ENCODE results near the gene ARSK. TPM values are rescaled to one million over a fixed set of nuclear protein-coding genes. Genes with fewer than 3 reads are reported as not detected.

Gene ARSK
- polyA plus RNA-seq, 1 of the 3 experiments (the other 2 are of a cell fraction): 5.6 TPM

DNA sequence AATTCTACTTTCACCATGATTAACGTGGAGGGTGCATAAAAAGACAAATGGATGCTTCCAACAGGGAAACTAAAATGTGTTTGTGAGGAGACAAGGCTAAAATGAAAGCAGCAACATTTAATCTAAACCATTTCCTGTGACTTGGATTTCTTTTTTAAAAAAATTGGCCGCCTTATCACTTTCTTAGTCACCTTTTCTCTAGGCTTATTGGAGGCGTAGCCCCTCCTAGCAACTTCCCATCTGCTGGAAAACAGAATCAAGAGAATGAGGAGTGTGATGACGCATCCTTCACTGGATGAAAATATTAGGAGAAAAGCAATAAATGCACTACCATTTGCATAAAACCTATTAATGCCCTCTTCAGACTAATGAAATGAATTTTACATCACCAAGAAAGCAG, 64.2 kb downstream of the ARSK start:
- no peak overlapping the region for H3K9ac ChIP-seq
- peak overlapping the region; percentile 12; the same call in 1 of the 2 replicates for H2AFZ ChIP-seq (ENCODE audit: low read depth)
- no peak overlapping the region for H3K4me3 ChIP-seq (ENCODE audit: low read depth in 2 of 2, low read length in 1 of 2)
- no peak overlapping the region for H3K27ac ChIP-seq (ENCODE audit: low read depth in 2 of 2, low read length in 1 of 2)
- POLR2A ChIA-PET: no interaction called here
- no peaks in the 10 kb centered on the region for H3K9me2 ChIP-seq
- no peak overlapping the region for H3K4me2 ChIP-seq
- DNase-seq: no peak
- H3K4me1 ChIP-seq (ENCODE audit: control insufficient read depth in 1 of 2, insufficient read depth in 2 of 2, low read depth in 1 of 2, low read length in 1 of 2): peaks cover 0 to 3% of the 10 kb centered on the region in 2 experiments; a peak in 2 of 4 replicates
- H3F3A ChIP-seq (replicated peaks; ENCODE audit: insufficient read depth): no peaks in the 10 kb centered on the region
- CTCF ChIA-PET: no interaction called here
- no peaks in the 10 kb centered on the region for H3K27me3 ChIP-seq (ENCODE audit: insufficient read depth)
- 97% methylated on average over 4 of the region's 4 CpGs for WGBS (ENCODE audit: low lambda C conversion rate)
- TF ChIP-seq FOXJ3 (CRISPR knock-in tag; IDR thresholded peaks at IDR 0.05): no peak
- TF ChIP-seq RXRA (IDR thresholded peaks at IDR 0.05; ENCODE audit: borderline replicate concordance, low read depth): no peak
- no peak for TF ChIP-seq RCOR1 (IDR thresholded peaks at IDR 0.05; ENCODE audit: low read length)
- no peak for TF ChIP-seq FOSL2 (IDR thresholded peaks at IDR 0.05; ENCODE audit: borderline replicate concordance, low read depth)
- no peak for TF ChIP-seq NRF1 (IDR thresholded peaks at IDR 0.05; ENCODE audit: low read depth, low read length)
- no peak for TF ChIP-seq NFIC (IDR thresholded peaks at IDR 0.05; ENCODE audit: borderline replicate concordance)
- TF ChIP-seq SIN3A (IDR thresholded peaks at IDR 0.05; ENCODE audit: borderline replicate concordance, low read depth, low read length): no peak
- TF ChIP-seq, protein P1, sequence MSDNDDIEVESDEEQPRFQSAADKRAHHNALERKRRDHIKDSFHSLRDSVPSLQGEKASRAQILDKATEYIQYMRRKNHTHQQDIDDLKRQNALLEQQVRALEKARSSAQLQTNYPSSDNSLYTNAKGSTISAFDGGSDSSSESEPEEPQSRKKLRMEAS (IDR thresholded peaks at IDR 0.05; ENCODE audit: low read depth): no peak
- TF ChIP-seq, protein P2, sequence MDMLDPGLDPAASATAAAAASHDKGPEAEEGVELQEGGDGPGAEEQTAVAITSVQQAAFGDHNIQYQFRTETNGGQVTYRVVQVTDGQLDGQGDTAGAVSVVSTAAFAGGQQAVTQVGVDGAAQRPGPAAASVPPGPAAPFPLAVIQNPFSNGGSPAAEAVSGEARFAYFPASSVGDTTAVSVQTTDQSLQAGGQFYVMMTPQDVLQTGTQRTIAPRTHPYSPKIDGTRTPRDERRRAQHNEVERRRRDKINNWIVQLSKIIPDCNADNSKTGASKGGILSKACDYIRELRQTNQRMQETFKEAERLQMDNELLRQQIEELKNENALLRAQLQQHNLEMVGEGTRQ (IDR thresholded peaks at IDR 0.05; ENCODE audit: borderline replicate concordance, low read depth, low read length): no peak
- TF ChIP-seq, protein P3, sequence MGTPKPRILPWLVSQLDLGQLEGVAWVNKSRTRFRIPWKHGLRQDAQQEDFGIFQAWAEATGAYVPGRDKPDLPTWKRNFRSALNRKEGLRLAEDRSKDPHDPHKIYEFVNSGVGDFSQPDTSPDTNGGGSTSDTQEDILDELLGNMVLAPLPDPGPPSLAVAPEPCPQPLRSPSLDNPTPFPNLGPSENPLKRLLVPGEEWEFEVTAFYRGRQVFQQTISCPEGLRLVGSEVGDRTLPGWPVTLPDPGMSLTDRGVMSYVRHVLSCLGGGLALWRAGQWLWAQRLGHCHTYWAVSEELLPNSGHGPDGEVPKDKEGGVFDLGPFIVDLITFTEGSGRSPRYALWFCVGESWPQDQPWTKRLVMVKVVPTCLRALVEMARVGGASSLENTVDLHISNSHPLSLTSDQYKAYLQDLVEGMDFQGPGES (IDR thresholded peaks at IDR 0.05; ENCODE audit: low read depth, low read length): no peak
- no peak for TF ChIP-seq FOXM1 (IDR thresholded peaks at IDR 0.05; ENCODE audit: low read depth)
- TF ChIP-seq, protein P4, sequence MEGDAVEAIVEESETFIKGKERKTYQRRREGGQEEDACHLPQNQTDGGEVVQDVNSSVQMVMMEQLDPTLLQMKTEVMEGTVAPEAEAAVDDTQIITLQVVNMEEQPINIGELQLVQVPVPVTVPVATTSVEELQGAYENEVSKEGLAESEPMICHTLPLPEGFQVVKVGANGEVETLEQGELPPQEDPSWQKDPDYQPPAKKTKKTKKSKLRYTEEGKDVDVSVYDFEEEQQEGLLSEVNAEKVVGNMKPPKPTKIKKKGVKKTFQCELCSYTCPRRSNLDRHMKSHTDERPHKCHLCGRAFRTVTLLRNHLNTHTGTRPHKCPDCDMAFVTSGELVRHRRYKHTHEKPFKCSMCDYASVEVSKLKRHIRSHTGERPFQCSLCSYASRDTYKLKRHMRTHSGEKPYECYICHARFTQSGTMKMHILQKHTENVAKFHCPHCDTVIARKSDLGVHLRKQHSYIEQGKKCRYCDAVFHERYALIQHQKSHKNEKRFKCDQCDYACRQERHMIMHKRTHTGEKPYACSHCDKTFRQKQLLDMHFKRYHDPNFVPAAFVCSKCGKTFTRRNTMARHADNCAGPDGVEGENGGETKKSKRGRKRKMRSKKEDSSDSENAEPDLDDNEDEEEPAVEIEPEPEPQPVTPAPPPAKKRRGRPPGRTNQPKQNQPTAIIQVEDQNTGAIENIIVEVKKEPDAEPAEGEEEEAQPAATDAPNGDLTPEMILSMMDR (IDR thresholded peaks at IDR 0.05): no peak
- no peak for TF ChIP-seq EP300 (IDR thresholded peaks at IDR 0.05; ENCODE audit: borderline replicate concordance in 1 of 2, low read depth in 1 of 2, low read length in 1 of 2)
- TF ChIP-seq, protein P5, sequence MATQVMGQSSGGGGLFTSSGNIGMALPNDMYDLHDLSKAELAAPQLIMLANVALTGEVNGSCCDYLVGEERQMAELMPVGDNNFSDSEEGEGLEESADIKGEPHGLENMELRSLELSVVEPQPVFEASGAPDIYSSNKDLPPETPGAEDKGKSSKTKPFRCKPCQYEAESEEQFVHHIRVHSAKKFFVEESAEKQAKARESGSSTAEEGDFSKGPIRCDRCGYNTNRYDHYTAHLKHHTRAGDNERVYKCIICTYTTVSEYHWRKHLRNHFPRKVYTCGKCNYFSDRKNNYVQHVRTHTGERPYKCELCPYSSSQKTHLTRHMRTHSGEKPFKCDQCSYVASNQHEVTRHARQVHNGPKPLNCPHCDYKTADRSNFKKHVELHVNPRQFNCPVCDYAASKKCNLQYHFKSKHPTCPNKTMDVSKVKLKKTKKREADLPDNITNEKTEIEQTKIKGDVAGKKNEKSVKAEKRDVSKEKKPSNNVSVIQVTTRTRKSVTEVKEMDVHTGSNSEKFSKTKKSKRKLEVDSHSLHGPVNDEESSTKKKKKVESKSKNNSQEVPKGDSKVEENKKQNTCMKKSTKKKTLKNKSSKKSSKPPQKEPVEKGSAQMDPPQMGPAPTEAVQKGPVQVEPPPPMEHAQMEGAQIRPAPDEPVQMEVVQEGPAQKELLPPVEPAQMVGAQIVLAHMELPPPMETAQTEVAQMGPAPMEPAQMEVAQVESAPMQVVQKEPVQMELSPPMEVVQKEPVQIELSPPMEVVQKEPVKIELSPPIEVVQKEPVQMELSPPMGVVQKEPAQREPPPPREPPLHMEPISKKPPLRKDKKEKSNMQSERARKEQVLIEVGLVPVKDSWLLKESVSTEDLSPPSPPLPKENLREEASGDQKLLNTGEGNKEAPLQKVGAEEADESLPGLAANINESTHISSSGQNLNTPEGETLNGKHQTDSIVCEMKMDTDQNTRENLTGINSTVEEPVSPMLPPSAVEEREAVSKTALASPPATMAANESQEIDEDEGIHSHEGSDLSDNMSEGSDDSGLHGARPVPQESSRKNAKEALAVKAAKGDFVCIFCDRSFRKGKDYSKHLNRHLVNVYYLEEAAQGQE (IDR thresholded peaks at IDR 0.05; ENCODE audit: low read depth, low read length): no peak
- no peak for TF ChIP-seq TEAD4 (IDR thresholded peaks at IDR 0.05; ENCODE audit: borderline replicate concordance, insufficient read depth)
- TF ChIP-seq RFX5 (IDR thresholded peaks at IDR 0.05; ENCODE audit: low read length): no peak
- TF ChIP-seq SMC3 (IDR thresholded peaks at IDR 0.05; ENCODE audit: low read depth, low read length): no peak
- no peak for TF ChIP-seq ELF1 (IDR thresholded peaks at IDR 0.05)
- no peaks in the 10 kb centered on the region for H4K20me1 ChIP-seq (ENCODE audit: insufficient read depth)
- H3K79me2 ChIP-seq (ENCODE audit: insufficient read depth): no peaks in the 10 kb centered on the region
- H3K9me3 ChIP-seq: no peaks in the 10 kb centered on the region
- no peaks in the 10 kb centered on the region for H3K36me3 ChIP-seq (replicated peaks in 1 of 2; ENCODE audit: control insufficient read depth in 1 of 2, insufficient read depth in 2 of 2, low read length in 1 of 2)

Data from SK-N-SH (cell line).